ENCODE results near the gene EMC8. TPM values are rescaled to one million over a fixed set of nuclear protein-coding genes. Genes with fewer than 3 reads are reported as not detected.

EMC8 gene
- total RNA-seq, result 26.3 and 31.9 TPM in 2 replicates

GRCh38 chr16:85799497-85800320, at the start of gene EMC8, which contains the start of gene COX4I1:
TSS of gene EMC8 (minus strand) at chr16:85799544. CDS start at chr16:85799295, 249 bp downstream.
TSS of gene COX4I1 (plus strand) at chr16:85799695. CDS start at chr16:85801206, 1,511 bp downstream.

GRCh38 chr16:85750827-85751697, 48.3 kb downstream of the EMC8 start, which contains the start of gene C16orf74:
TSS of gene C16orf74 (minus strand) at chr16:85751096. CDS start at chr16:85735217, 15,879 bp downstream.

Other genes starting within 250 kb of the EMC8 start
- gene GSE1, start 186.2 kb downstream of the EMC8 start, total RNA-seq, result 8.1 and 19.2 TPM in 2 replicates
- 4.2 and 10.6 TPM in 2 replicates for gene GINS2, start 110.6 kb downstream of the EMC8 start, total RNA-seq
- gene C16orf74, start 48.4 kb downstream of the EMC8 start, total RNA-seq, result 17.4 and 21.0 TPM in 2 replicates
- gene COX4I1, start 151 bp upstream of the EMC8 start, total RNA-seq, result 504 and 605 TPM in 2 replicates
- under 0.01 TPM in 1 of 2 replicates, not detected in the other for gene IRF8, start 99.6 kb upstream of the EMC8 start, total RNA-seq